Activated CD4-positive, alpha-beta T cell treated with anti-CD3 and anti-CD28 coated beads for 36 hours (primary cell): ENCODE measurements around the gene RGS2. TPM values are rescaled to one million over a fixed set of nuclear protein-coding genes. Genes with fewer than 3 reads are reported as not detected.

ENCODE experiments used
- ATAC-seq: fragments of 200-7000 bp; cut with Tn5 transposase; one replicate; pipeline ENCODE4 v1.10.0; 2021; ENCODE audit warnings: mild to moderate bottlenecking, moderate library complexity
- CTCF ChIA-PET: fragments of 350-600 bp; sonication (Branson Sonifier 250); formaldehyde crosslinking; loops from one replicate; lab custom pipeline; 2021; ENCODE audit warnings: antibody characterized with exemption; lab: Charles Lee
- POLR2A ChIA-PET: fragments of 350-600 bp; sonication (Branson Sonifier 250); formaldehyde crosslinking; loops from one replicate; lab custom pipeline; 2021; ENCODE audit warnings: antibody characterized with exemption, inconsistent platforms; lab: Charles Lee
- DNase-seq: peaks from one replicate; pipeline ENCODE4 v3.0.0-alpha.2; 2020
- H3K27ac Mint-ChIP-seq: one replicate; pipeline ENCODE4 v1.8.0; 2021; ENCODE audit warnings: mixed read lengths
- H3K27me3 Mint-ChIP-seq: one replicate; pipeline ENCODE4 v1.8.0; 2021; ENCODE audit warnings: mixed read lengths
- H3K36me3 Mint-ChIP-seq: one replicate; pipeline ENCODE4 v1.8.0; 2021; ENCODE audit warnings: low read depth, mixed read lengths
- H3K4me1 Mint-ChIP-seq: one replicate; pipeline ENCODE4 v1.8.0; 2021; ENCODE audit warnings: mixed read lengths
- H3K4me3 Mint-ChIP-seq: one replicate; pipeline ENCODE4 v1.8.0; 2021; ENCODE audit warnings: mild to moderate bottlenecking, moderate library complexity, mixed read lengths
- H3K9me3 Mint-ChIP-seq: one replicate; pipeline ENCODE4 v1.8.0; 2021; ENCODE audit warnings: low read depth, mixed read lengths
- intact Hi-C, 2 experiments: fragments of 100-400 bp; cut with DNase I in 1 of 2; cut with micrococcal nuclease in 1 of 2; formaldehyde crosslinking; loops; one replicate each; pipeline versions ENCODE4 v1.14.2 to v1.15.1; 2022 to 2024; cut with DNase I, micrococcal nuclease
- total RNA-seq, 2 experiments: library from RNA; stranded (reverse); gene quantifications; one replicate each; pipeline ENCODE4 v1.2.3, GENCODE V29; 2021

The RGS2 gene
- total RNA-seq, 2 experiments from 2014 or later = 5.1 to 5.3 TPM

GRCh38 chr1:192797143-192797542 lies 11.7 kb upstream of the RGS2 start:
- ATAC-seq (no peak), DNase-seq (no peak)
- no peaks in the 10 kb centered on the region for H3K4me1 Mint-ChIP-seq
- no peaks in the 10 kb centered on the region for H3K36me3 Mint-ChIP-seq
- no peak overlapping the region for H3K27ac Mint-ChIP-seq
- H3K4me3 Mint-ChIP-seq = no peak overlapping the region
- peaks cover 2% of the 10 kb centered on the region for H3K27me3 Mint-ChIP-seq
- CTCF ChIA-PET = interaction anchor here (0.6 to 3.0 kb wide), 5 partner anchors 10 to 236 kb away, joined by 3 to 9 read pairs (median 5); no protein-coding TSS in a partner anchor
- POLR2A ChIA-PET = no interaction called here
- intact Hi-C loops = no loop called here
- no peaks in the 10 kb centered on the region for H3K9me3 Mint-ChIP-seq

- ChIA-PET CTCF (interaction anchor here (0.6 to 3.0 kb wide), 5 partner anchors 9 to 174 kb away, joined by 3 to 9 read pairs (median 5); no protein-coding TSS in a partner anchor), POLR2A (no interaction called here)
- H3K27ac Mint-ChIP-seq = no peak overlapping the region
- no peak overlapping the region for H3K4me3 Mint-ChIP-seq
- intact Hi-C loops = no loop called here
- peaks cover 2% of the 10 kb centered on the region for H3K4me1 Mint-ChIP-seq
- DNase-seq (no peak), ATAC-seq (no peak)
- no peaks in the 10 kb centered on the region for H3K36me3 Mint-ChIP-seq
- H3K9me3 Mint-ChIP-seq = no peaks in the 10 kb centered on the region
- H3K27me3 Mint-ChIP-seq = peaks cover 2% of the 10 kb centered on the region
These were observed 10.9 kb upstream of the RGS2 start for GRCh38 chr1:192797891-192798290.

- CTCF ChIA-PET = interaction anchor here (0.6 to 1.3 kb wide), 3 partner anchors 218 to 321 kb away, joined by 3 read pairs; no protein-coding TSS in a partner anchor
- Mint-ChIP-seq H3K36me3 (no peaks in the 10 kb centered on the region), H3K4me3 (no peak overlapping the region), H3K9me3 (no peaks in the 10 kb centered on the region), H3K27ac (no peak overlapping the region), H3K27me3 (no peaks in the 10 kb centered on the region), H3K4me1 (peaks cover 4% of the 10 kb centered on the region)
- no peak for ATAC-seq
- intact Hi-C loops = loop anchor here in 1 of 2 experiments (10.0 kb wide), 1 partner anchor 227 kb away; the partner anchor contains the start of gene RGS1
- POLR2A ChIA-PET = no interaction called here
- DNase-seq = no peak
These were observed 7.4 kb upstream of the RGS2 start for GRCh38 chr1:192801451-192801850.

GRCh38 chr1:192802406-192802805 lies 6.4 kb upstream of the RGS2 start:
- ChIA-PET POLR2A (no interaction called here), CTCF (interaction anchor here (0.5 to 1.1 kb wide), 3 partner anchors 12 to 230 kb away, joined by 3 to 4 read pairs (median 3); no protein-coding TSS in a partner anchor)
- ATAC-seq = no peak
- no peak for DNase-seq
- H3K27ac Mint-ChIP-seq = no peak overlapping the region
- H3K4me1 Mint-ChIP-seq = peaks cover 13% of the 10 kb centered on the region
- H3K27me3 Mint-ChIP-seq = no peaks in the 10 kb centered on the region
- no peaks in the 10 kb centered on the region for H3K9me3 Mint-ChIP-seq
- H3K4me3 Mint-ChIP-seq = no peak overlapping the region
- intact Hi-C loops = loop anchor here in 1 of 2 experiments (10.0 kb wide), 1 partner anchor 228 kb away; the partner anchor contains the start of gene RGS1
- H3K36me3 Mint-ChIP-seq = no peaks in the 10 kb centered on the region

- Mint-ChIP-seq H3K9me3 (no peaks in the 10 kb centered on the region), H3K27me3 (no peaks in the 10 kb centered on the region), H3K36me3 (no peaks in the 10 kb centered on the region), H3K4me3 (no peak overlapping the region), H3K27ac (no peak overlapping the region), H3K4me1 (peaks cover 22% of the 10 kb centered on the region)
- ATAC-seq (no peak), DNase-seq (no peak)
- ChIA-PET POLR2A (no interaction called here), CTCF (interaction anchor here (0.6 to 4.8 kb wide), 3 partner anchors 42 to 329 kb away, joined by 4 to 46 read pairs (median 4); no protein-coding TSS in a partner anchor)
- intact Hi-C loops = loop anchor here in 1 of 2 experiments (10.0 kb wide), 1 partner anchor 229 kb away; the partner anchor contains the start of gene RGS1
These were observed 5.3 kb upstream of the RGS2 start for GRCh38 chr1:192803501-192803900.

- ATAC-seq (peak; percentile 17), DNase-seq (no peak)
- intact Hi-C loops = loop anchor here (1.0 to 10.0 kb wide), 9 partner anchors 131 to 1491 kb away; partner anchors contain the start of genes GLRX2 (in 1 of the 2) and RGS1 (in 1 of the 2)
- H3K27me3 Mint-ChIP-seq = no peaks in the 10 kb centered on the region
- peaks cover 31% of the 10 kb centered on the region for H3K4me1 Mint-ChIP-seq
- H3K9me3 Mint-ChIP-seq = no peaks in the 10 kb centered on the region
- ChIA-PET POLR2A (no interaction called here), CTCF (interaction anchor here (0.6 to 4.8 kb wide), 13 partner anchors 8 to 331 kb away, joined by 3 to 46 read pairs (median 6); no protein-coding TSS in a partner anchor)
- no peak overlapping the region for H3K4me3 Mint-ChIP-seq
- H3K36me3 Mint-ChIP-seq = peaks cover 1% of the 10 kb centered on the region
- H3K27ac Mint-ChIP-seq = no peak overlapping the region
These were observed 3.0 kb upstream of the RGS2 start for GRCh38 chr1:192805832-192806323.

GRCh38 chr1:192807211-192808162 lies 1.4 kb upstream of the RGS2 start:
- Mint-ChIP-seq H3K4me1 (peaks cover 31% of the 10 kb centered on the region), H3K36me3 (peaks cover 3% of the 10 kb centered on the region), H3K4me3 (peak overlapping the region; percentile 87), H3K27ac (peak overlapping the region; percentile 27), H3K9me3 (no peaks in the 10 kb centered on the region), H3K27me3 (no peaks in the 10 kb centered on the region)
- DNase-seq (peak; percentile 29), ATAC-seq (peak; percentile 34)
- intact Hi-C loops = loop anchor here (1.0 to 10.0 kb wide), 15 partner anchors 129 to 1490 kb away; partner anchors contain the start of genes GLRX2 (in 2 of the 2), RGS1 (in 1 of the 2), RO60 (in 1 of the 2) and UCHL5 (in 1 of the 2)
- CTCF ChIA-PET = interaction anchor here (0.5 to 4.8 kb wide), 22 partner anchors 8 to 1302 kb away, joined by 3 to 46 read pairs (median 4); no protein-coding TSS in a partner anchor
- POLR2A ChIA-PET = interaction anchor here (0.5 to 3.5 kb wide), 2 partner anchors 176 to 251 kb away, joined by 4 to 16 read pairs; partner anchors contain the start of genes RO60 and UCHL5

GRCh38 chr1:192808163-192808517 lies 699 bp upstream of the RGS2 start:
- H3K27me3 Mint-ChIP-seq = no peaks in the 10 kb centered on the region
- H3K36me3 Mint-ChIP-seq = peaks cover 3% of the 10 kb centered on the region
- POLR2A ChIA-PET = interaction anchor here (0.6 to 3.5 kb wide), 2 partner anchors 251 to 981 kb away, joined by 3 to 16 read pairs; partner anchors contain the start of genes RO60 and UCHL5
- H3K9me3 Mint-ChIP-seq = no peaks in the 10 kb centered on the region
- H3K4me1 Mint-ChIP-seq = peaks cover 29% of the 10 kb centered on the region
- CTCF ChIA-PET = interaction anchor here (0.9 to 4.8 kb wide), 10 partner anchors 7 to 315 kb away, joined by 3 to 46 read pairs (median 5); no protein-coding TSS in a partner anchor
- ATAC-seq = no peak
- DNase-seq = no peak
- peak overlapping the region; percentile 21 for H3K27ac Mint-ChIP-seq
- H3K4me3 Mint-ChIP-seq = peak overlapping the region; percentile 87
- intact Hi-C loops = loop anchor here (1.0 to 10.0 kb wide), 13 partner anchors 129 to 1489 kb away; partner anchors contain the start of genes GLRX2 (in 2 of the 2), RGS1 (in 1 of the 2), RO60 (in 1 of the 2) and UCHL5 (in 1 of the 2)

GRCh38 chr1:192809307-192810252 lies 741 bp downstream of the RGS2 start:
- H3K27ac Mint-ChIP-seq = peak overlapping the region; percentile 92
- H3K4me1 Mint-ChIP-seq = peaks cover 29% of the 10 kb centered on the region
- H3K36me3 Mint-ChIP-seq = peaks cover 3% of the 10 kb centered on the region
- ATAC-seq (peak; percentile 52), DNase-seq (peak; percentile 78)
- H3K9me3 Mint-ChIP-seq = no peaks in the 10 kb centered on the region
- H3K27me3 Mint-ChIP-seq = no peaks in the 10 kb centered on the region
- POLR2A ChIA-PET = interaction anchor here (0.6 to 3.5 kb wide), 3 partner anchors 94 to 249 kb away, joined by 3 to 16 read pairs (median 5); partner anchors contain the start of genes RO60 and UCHL5
- CTCF ChIA-PET = interaction anchor here (0.7 to 2.9 kb wide), 7 partner anchors 10 to 335 kb away, joined by 3 to 12 read pairs (median 3); partner anchors contain the start of genes RO60 and UCHL5
- H3K4me3 Mint-ChIP-seq = peak overlapping the region; percentile 87
- intact Hi-C loops = loop anchor here (1.0 to 10.0 kb wide), 10 partner anchors 127 to 1488 kb away; partner anchors contain the start of genes GLRX2 (in 1 of the 2), RGS1 (in 1 of the 2), RO60 (in 1 of the 2) and UCHL5 (in 1 of the 2)
